HepG2 (cell line): Measurements from ENCODE around the gene CEP89. TPM values are rescaled to one million over a fixed set of nuclear protein-coding genes. Genes with fewer than 3 reads are reported as not detected.

Experiments
- GMEB1 ChIP-seq: sonication (generic); formaldehyde crosslinking; IDR thresholded peaks from 2 replicates; pipeline ENCODE4 v1.5.1; 2020; ENCODE audit warnings: missing genetic modification reagents, mild to moderate bottlenecking, borderline replicate concordance
- HNF4G ChIP-seq, 2 experiments: sonication (generic) in 1 of 2; formaldehyde crosslinking in 1 of 2; IDR thresholded peaks; 2 replicates each; pipeline versions ENCODE4 v1.4.0 to v1.6.1; 2011 to 2020; ENCODE audit warnings: borderline replicate concordance in 2 of 2, low read depth in 2 of 2, mild to moderate bottlenecking in 2 of 2, low read length in 1 of 2, missing genetic modification reagents in 1 of 2, moderate library complexity in 1 of 2
- KAT8 ChIP-seq: IDR thresholded peaks from 2 replicates; pipeline ENCODE4 v1.6.1; 2016; ENCODE audit warnings: missing genetic modification reagents, missing compliant biosample characterization
- PLRG1 ChIP-seq: fragments of 450-650 bp; conservative IDR thresholded peaks from 2 replicates; pipeline ENCODE4 v1.6.1; 2016
- POLR2AphosphoS5 ChIP-seq: IDR thresholded peaks from 2 replicates; pipeline ENCODE4 v1.6.1; 2012; ENCODE audit warnings: low read depth, low read length
- REPIN1 ChIP-seq: sonication (generic); formaldehyde crosslinking; IDR thresholded peaks from 2 replicates; pipeline ENCODE4 v1.8.0; 2022; ENCODE audit warnings: missing genetic modification reagents, low read depth, mild to moderate bottlenecking, borderline replicate concordance
- RORA ChIP-seq: sonication (generic); formaldehyde crosslinking; IDR thresholded peaks from 2 replicates; pipeline ENCODE4 v1.5.0; 2020; ENCODE audit warnings: mild to moderate bottlenecking, missing genetic modification reagents, moderate library complexity
- SRSF1 ChIP-seq: fragments of 200-400 bp; formaldehyde crosslinking; optimal IDR thresholded peaks from 2 replicates; pipeline ENCODE3; 2017; ENCODE audit warnings: mild to moderate bottlenecking, low read depth, low read length, moderate library complexity
- SYNCRIP ChIP-seq: fragments of 200-400 bp; formaldehyde crosslinking; IDR thresholded peaks from 2 replicates; pipeline ENCODE4 v1.6.1; 2018; ENCODE audit warnings: mild to moderate bottlenecking, low read depth, low read length; ENCODE audit not compliant: insufficient read depth
- TBX3 ChIP-seq: fragments of 450-650 bp; IDR thresholded peaks from 2 replicates; pipeline ENCODE4 v1.6.1; 2017; ENCODE audit warnings: antibody characterized with exemption, mild to moderate bottlenecking, inconsistent platforms, borderline replicate concordance
- ZBTB1 ChIP-seq: sonication (generic); formaldehyde crosslinking; IDR thresholded peaks from 2 replicates; pipeline ENCODE4 v1.4.0; 2020; ENCODE audit warnings: missing genetic modification reagents, borderline replicate concordance
- ZBTB10 ChIP-seq: sonication (generic); formaldehyde crosslinking; IDR thresholded peaks from 2 replicates; pipeline ENCODE4 v1.4.0; 2020; ENCODE audit warnings: missing genetic modification reagents, borderline replicate concordance
- ZFY ChIP-seq: sonication (generic); formaldehyde crosslinking; IDR thresholded peaks from 2 replicates; pipeline ENCODE4 v1.4.0; 2020; ENCODE audit warnings: missing genetic modification reagents
- ZMYM2 ChIP-seq: sonication (generic); formaldehyde crosslinking; IDR thresholded peaks from 2 replicates; pipeline ENCODE4 v1.8.0; 2022; ENCODE audit warnings: mild to moderate bottlenecking, missing genetic modification reagents
- ZNF10 ChIP-seq: sonication (generic); formaldehyde crosslinking; IDR thresholded peaks from 2 replicates; pipeline ENCODE4 v1.4.0; 2020; ENCODE audit warnings: mild to moderate bottlenecking, low read depth, missing genetic modification reagents, borderline replicate concordance
- ZNF138 ChIP-seq: sonication (generic); formaldehyde crosslinking; IDR thresholded peaks from 2 replicates; pipeline ENCODE4 v1.5.0; 2020; ENCODE audit warnings: mild to moderate bottlenecking, low read depth, missing genetic modification reagents
- ZNF570 ChIP-seq: sonication (generic); formaldehyde crosslinking; IDR thresholded peaks from 2 replicates; pipeline ENCODE4 v1.4.0; 2020; ENCODE audit warnings: mild to moderate bottlenecking, missing genetic modification reagents, borderline replicate concordance
- ZSCAN22 ChIP-seq: sonication (generic); formaldehyde crosslinking; IDR thresholded peaks from 2 replicates; pipeline ENCODE4 v1.4.0; 2020; ENCODE audit warnings: mild to moderate bottlenecking, missing genetic modification reagents
- polyA plus RNA-seq, 8 experiments: library from polyadenylated mRNA; depleted of rRNA in 3 of 8; stranded (reverse) in 7 of 8; unstranded in 1 of 8; fragments of >200 nt; fragmentation: Illumina TruSeq in 4 of 8; extraction: Trizol in 4 of 8; gene quantifications; 2 replicates each; pipeline versions ENCODE4 v1.2.1 to v1.2.3, GENCODE V29; 2011 to 2016; ENCODE audit warnings: low read depth in 4 of 8, missing spikeins in 1 of 8, mixed read lengths in 1 of 8; ENCODE audit not compliant: insufficient read depth in 1 of 8
- total RNA-seq, 5 experiments: library from RNA; depleted of rRNA; stranded (reverse); fragments of >200 nt; fragmentation: Illumina TruSeq; extraction: Trizol; gene quantifications; 2 replicates each; pipeline ENCODE4 v1.2.3, GENCODE V29; 2016; ENCODE audit warnings: low read depth in 1 of 5
- TF ChIP-seq, protein P1 (sequence below): sonication (generic); formaldehyde crosslinking; IDR thresholded peaks from 2 replicates; pipeline ENCODE4 v1.5.0; 2020; ENCODE audit warnings: missing genetic modification reagents
- TF ChIP-seq, protein P2 (sequence below): IDR thresholded peaks from 2 replicates; pipeline ENCODE4 v1.4.0; 2020; ENCODE audit warnings: mild to moderate bottlenecking, missing genetic modification reagents

Gene CEP89
- total and polyA plus RNA-seq, 2 of the 13 experiments (the other 11 are each of a cell fraction or from before 2014, with no cell fraction given): 7.2 to 10.9 TPM

GRCh38 chr19:32971715-32972540, at the start of gene CEP89, which contains the start of gene FAAP24 (continued):
- TF ChIP-seq TBX3: peak; percentile 56; the same call in 1 of the 2 replicates
- no peak for TF ChIP-seq ZBTB1 (CRISPR knock-in tag)
- no peak for TF ChIP-seq ZNF10 (CRISPR knock-in tag)
- no peak for TF ChIP-seq ZNF570 (CRISPR knock-in tag)
- peak; percentile 74 for TF ChIP-seq GMEB1
- TF ChIP-seq RORA (CRISPR knock-in tag): no peak
- TF ChIP-seq ZNF138 (CRISPR knock-in tag): no peak
- TF ChIP-seq ZMYM2 (CRISPR knock-in tag): no peak
- no peak for TF ChIP-seq SRSF1
- peak; percentile 95 for TF ChIP-seq ZFY (CRISPR knock-in tag)
- TF ChIP-seq, protein P1, sequence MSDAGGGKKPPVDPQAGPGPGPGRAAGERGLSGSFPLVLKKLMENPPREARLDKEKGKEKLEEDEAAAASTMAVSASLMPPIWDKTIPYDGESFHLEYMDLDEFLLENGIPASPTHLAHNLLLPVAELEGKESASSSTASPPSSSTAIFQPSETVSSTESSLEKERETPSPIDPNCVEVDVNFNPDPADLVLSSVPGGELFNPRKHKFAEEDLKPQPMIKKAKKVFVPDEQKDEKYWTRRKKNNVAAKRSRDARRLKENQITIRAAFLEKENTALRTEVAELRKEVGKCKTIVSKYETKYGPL: no peak
- no peak for TF ChIP-seq ZBTB10 (CRISPR knock-in tag)
- TF ChIP-seq KAT8 (CRISPR knock-in tag): peak; percentile 93
- TF ChIP-seq PLRG1: no peak
- TF ChIP-seq, protein P2, sequence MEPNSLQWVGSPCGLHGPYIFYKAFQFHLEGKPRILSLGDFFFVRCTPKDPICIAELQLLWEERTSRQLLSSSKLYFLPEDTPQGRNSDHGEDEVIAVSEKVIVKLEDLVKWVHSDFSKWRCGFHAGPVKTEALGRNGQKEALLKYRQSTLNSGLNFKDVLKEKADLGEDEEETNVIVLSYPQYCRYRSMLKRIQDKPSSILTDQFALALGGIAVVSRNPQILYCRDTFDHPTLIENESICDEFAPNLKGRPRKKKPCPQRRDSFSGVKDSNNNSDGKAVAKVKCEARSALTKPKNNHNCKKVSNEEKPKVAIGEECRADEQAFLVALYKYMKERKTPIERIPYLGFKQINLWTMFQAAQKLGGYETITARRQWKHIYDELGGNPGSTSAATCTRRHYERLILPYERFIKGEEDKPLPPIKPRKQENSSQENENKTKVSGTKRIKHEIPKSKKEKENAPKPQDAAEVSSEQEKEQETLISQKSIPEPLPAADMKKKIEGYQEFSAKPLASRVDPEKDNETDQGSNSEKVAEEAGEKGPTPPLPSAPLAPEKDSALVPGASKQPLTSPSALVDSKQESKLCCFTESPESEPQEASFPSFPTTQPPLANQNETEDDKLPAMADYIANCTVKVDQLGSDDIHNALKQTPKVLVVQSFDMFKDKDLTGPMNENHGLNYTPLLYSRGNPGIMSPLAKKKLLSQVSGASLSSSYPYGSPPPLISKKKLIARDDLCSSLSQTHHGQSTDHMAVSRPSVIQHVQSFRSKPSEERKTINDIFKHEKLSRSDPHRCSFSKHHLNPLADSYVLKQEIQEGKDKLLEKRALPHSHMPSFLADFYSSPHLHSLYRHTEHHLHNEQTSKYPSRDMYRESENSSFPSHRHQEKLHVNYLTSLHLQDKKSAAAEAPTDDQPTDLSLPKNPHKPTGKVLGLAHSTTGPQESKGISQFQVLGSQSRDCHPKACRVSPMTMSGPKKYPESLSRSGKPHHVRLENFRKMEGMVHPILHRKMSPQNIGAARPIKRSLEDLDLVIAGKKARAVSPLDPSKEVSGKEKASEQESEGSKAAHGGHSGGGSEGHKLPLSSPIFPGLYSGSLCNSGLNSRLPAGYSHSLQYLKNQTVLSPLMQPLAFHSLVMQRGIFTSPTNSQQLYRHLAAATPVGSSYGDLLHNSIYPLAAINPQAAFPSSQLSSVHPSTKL: peak; percentile 43; the same call in 1 of the 2 replicates
- no peak for TF ChIP-seq ZSCAN22 (CRISPR knock-in tag)
- TF ChIP-seq HNF4G (IDR thresholded peaks at IDR 0.05; ENCODE audit: borderline replicate concordance, low read depth, low read length): no peak
- TF ChIP-seq HNF4G (CRISPR knock-in tag; IDR thresholded peaks at IDR 0.05; ENCODE audit: borderline replicate concordance, low read depth): no peak
- TF ChIP-seq POLR2AphosphoS5: peak; percentile 63
- no peak for TF ChIP-seq SYNCRIP
- TF ChIP-seq REPIN1 (CRISPR knock-in tag): peak; percentile 96
